ENCODE measurements around the gene KRTAP10-12.
A peak's percentile ranks its signal among the peaks of the same experiment; 100 is the strongest.

Gene KRTAP10-12

GRCh38 chr21:44712203-44713028 lies 15.4 kb downstream of the KRTAP10-12 start:
- no peak for DNase-seq

GRCh38 chr21:44713130-44713529 lies 16.2 kb downstream of the KRTAP10-12 start:
- no peak for DNase-seq

DNA sequence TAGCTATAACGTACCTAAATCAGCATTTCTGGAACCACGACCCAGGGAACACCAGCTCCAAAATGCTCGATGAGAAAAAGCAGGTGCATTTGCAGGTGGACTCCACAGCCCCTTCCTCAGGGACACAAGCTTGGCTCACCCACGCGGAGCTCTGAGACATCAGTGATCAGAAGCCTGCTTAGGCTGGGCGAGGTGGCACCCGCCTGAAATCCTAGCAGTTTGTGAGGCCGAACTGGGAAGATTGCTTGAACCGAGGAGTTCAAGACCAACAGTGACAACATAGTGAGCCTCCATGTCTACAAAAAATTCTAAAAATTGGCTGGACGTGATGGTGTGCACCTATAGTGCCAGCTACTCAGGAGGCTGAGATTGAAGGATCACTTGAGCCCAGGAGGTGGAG lies 16.9 kb downstream of the KRTAP10-12 start:
- no peak for DNase-seq

DNA sequence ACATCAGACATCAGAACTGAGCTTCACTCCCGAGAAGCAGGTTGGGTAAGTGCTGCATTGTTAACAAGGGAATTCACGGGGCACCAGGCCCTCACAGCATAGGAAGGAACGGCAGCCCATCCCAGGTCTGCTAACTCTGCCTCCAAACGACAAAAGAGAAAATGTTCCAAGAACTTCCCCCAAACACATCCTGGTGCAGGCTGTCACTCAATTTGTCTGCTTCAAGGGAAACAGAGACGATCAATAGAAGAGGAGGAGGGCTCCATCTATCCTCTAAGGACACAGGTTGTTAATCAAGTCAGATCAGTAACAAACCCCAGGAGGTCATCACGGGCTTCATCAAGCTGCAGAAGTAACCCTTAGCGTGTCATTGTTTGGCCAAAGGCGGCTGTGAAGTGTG lies 17.9 kb downstream of the KRTAP10-12 start:
- DNase-seq, result no peak

DNA sequence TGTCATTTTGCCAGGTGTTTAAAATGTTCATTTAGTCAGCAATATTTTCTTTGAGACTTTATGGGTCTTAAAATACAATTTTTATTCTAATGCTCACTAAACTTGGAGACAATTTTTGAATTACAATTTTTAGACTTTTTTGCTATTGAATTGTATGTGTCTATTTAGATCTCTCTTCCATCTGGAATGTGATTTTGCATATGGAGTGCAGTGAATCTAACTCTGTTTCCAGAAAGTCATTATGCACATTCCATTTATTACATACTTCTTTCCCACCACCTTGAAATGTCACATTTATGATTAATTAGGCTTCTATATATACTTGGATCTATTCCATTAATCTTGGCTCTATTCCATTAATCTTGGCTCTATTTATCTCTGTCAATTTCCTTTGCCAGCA lies 20.0 kb downstream of the KRTAP10-12 start:
- DNase-seq, result no peak

- DNase-seq, result no peak
Measured at GRCh38 chr21:44718093-44718492, 21.1 kb downstream of the KRTAP10-12 start.

- DNase-seq, result no peak
Measured at GRCh38 chr21:44718571-44718970, 21.6 kb downstream of the KRTAP10-12 start.

GRCh38 chr21:44720170-44720569 lies 23.2 kb downstream of the KRTAP10-12 start:
- DNase-seq, result no peak

GRCh38 chr21:44722731-44723130 lies 25.8 kb downstream of the KRTAP10-12 start:
- DNase-seq, result peak; percentile 79

GRCh38 chr21:44723177-44724131 lies 26.5 kb downstream of the KRTAP10-12 start:
- peak; percentile 79 for DNase-seq

DNA sequence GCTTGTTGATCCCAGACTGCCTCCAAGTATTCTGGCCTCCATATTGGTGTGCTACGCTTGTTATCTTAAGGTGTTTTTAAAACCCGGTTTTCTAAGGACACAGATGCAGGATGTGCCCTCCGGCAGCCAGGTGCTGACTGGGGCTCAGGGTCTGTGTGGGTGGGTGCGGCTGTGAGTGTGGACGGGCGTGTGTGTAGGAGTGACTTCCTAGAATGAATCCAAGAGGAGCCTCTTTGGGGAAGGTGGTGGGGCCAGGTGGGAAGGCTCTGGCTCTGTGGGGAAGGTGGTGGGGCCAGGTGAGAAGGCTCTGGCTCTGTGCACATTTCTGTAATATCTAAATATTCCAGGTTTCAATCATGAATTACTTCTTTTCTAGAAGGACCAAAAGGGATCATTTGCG lies 27.2 kb downstream of the KRTAP10-12 start:
- DNase-seq, result no peak

GRCh38 chr21:44724926-44725325 lies 28.0 kb downstream of the KRTAP10-12 start:
- no peak for DNase-seq

GRCh38 chr21:44726826-44727225 lies 29.9 kb downstream of the KRTAP10-12 start:
- DNase-seq, result no peak

DNA sequence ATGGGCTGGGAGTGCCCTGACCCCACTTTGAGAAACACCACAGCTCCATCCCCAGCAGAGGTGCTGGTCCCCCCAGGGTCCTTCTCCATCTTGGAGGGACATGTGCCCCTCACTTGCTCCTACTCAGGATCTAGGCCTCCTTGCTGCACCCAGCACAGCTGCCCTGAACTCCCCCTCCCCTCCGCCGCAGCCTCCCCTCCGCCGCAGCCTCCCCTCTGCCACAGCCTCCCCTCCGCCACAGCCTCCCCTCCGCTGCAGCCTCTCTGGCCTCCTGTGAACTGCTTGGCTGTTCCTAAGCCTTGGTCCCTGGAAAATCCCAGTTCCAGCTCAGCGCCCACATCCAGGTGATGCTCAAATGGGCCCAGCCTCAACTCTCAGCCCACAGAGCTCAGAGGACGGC lies 30.3 kb downstream of the KRTAP10-12 start:
- no peak for DNase-seq

DNA sequence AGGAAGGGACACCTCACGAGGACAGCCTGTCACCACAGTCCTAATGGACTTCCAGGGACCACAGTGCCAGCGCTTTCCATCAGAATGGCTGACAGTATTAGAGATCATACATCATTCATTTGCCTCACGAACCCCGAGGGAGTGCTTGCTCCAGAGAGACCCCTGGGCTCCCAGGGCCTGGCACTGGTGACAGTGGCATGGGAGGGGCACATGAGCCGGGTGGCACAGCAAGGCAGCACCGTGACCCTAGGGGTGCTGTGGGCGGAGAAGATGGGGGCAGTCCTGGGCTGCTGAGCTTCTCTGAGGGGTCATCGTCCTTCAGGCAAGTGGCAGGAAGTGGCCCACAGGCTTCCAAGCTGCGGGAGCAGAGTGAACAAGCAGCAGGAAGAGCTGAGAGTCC lies 30.8 kb downstream of the KRTAP10-12 start:
- DNase-seq, result no peak

- DNase-seq, result no peak
Measured at GRCh38 chr21:44728716-44729115, 31.7 kb downstream of the KRTAP10-12 start.

DNA sequence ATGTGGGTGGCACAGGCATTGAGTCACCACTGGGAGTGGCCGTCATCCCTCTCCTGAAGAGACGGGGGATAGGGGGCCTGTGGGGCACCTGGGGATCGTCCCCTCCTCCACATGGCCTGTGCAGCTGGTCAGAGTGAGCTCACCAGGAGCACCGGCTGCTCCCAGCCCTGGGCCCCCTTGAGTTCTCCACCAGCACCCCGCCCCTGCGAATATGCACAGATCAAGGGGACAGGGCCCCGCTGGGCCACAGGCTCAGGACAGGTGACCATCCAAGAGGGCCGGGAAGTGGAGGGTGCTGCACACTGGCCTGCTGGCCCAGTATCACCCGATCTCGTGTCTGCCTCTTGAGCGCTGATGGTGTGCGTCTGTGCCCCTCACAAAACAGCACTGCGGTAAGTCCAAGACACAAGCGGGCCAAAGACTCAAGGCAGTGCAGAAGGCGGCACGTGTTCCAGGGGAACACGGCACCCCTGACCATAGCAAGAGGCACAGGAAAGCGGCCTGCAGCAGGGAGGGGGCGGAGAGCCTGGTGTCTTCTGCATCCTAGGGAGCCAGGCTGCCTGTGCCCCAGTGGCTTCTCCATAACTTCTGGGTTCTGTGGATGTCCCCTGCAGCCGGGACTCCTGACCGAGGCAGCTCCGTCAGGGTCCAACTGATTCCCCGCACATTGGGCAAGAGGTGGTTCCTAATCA lies 32.5 kb downstream of the KRTAP10-12 start:
- no peak for DNase-seq

- no peak for DNase-seq
Measured at GRCh38 chr21:44730028-44730395, 33.0 kb downstream of the KRTAP10-12 start.

DNA sequence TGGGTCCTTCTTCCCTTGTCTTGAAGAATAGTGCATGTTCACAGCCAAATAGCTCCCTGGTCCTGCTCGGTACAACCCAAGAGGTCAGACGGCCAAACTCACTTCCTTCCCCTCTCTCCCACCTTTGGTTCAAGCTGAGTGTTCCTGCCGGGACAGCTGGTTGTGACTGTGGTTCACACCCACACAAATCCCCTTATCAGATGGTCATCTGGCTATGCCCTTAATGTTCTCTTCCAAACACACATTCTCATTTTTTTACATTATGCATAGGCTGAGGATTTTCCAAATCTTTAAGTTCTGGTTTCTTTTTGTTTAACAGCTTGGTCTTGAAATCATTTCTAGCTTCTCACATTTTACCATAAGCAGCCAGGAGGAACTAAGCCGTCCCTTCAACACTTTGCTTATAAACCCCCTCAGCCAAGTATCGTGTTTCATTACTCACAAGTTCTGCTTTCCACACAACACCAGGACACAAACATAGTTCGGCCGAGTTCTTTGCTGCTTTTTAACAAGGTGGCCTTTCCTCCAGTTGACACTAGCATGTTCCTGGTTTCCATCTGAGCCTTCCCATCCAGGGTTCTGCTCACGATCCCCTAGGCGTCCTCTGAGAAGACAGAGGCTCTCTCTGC lies 34.1 kb downstream of the KRTAP10-12 start:
- DNase-seq, result no peak

- DNase-seq, result no peak
Measured at GRCh38 chr21:44732263-44732662, 35.3 kb downstream of the KRTAP10-12 start.

GRCh38 chr21:44732956-44733355 lies 36.0 kb downstream of the KRTAP10-12 start:
- DNase-seq, result no peak

- DNase-seq, result no peak
Measured at GRCh38 chr21:44734026-44734745, 37.2 kb downstream of the KRTAP10-12 start.

All from NCI-H1417 treated with DMSO at 0.1 percent for 48 hours (cell line).